Peyer's patch (tissue), 4 donors: ENCODE measurements around the gene ANKRD13A. TPM values are rescaled to one million over a fixed set of nuclear protein-coding genes. Genes with fewer than 3 reads are reported as not detected.
A peak's percentile ranks its signal among the peaks of the same experiment; 100 is the strongest.

Source experiments
- DNase-seq, 3 donors: peaks; one replicate each; pipeline ENCODE4 v3.0.0-alpha.2; 2017 to 2019
- H3K27ac ChIP-seq, 4 donors: fragments of 200-600 bp; sonication (generic); one replicate each; pipeline ENCODE4 v1.5.1; 2016 to 2019
- H3K27me3 ChIP-seq, 2 donors: fragments of 200-600 bp; sonication (generic); one replicate each; pipeline ENCODE4 v1.5.1; 2019
- H3K36me3 ChIP-seq, 3 donors: fragments of 200-600 bp; sonication (generic); one replicate each; pipeline ENCODE4 v1.5.1; 2016 to 2019
- H3K4me1 ChIP-seq, 4 donors: fragments of 200-600 bp; sonication (generic); one replicate each; pipeline ENCODE4 v1.5.1; 2016 to 2019
- H3K4me3 ChIP-seq, 4 donors: fragments of 200-600 bp; sonication (generic); 1 replicate in 3 of 4; 2 replicates in 1 of 4; pipeline ENCODE4 v1.5.1; 2016 to 2019; ENCODE audit warnings: mild to moderate bottlenecking in 1 of 4
- H3K9me3 ChIP-seq, 4 donors: fragments of 200-600 bp; sonication (generic); one replicate each; pipeline ENCODE4 v1.5.1; 2016 to 2019; ENCODE audit warnings: mild to moderate bottlenecking in 1 of 4
- POLR2A ChIP-seq, 2 donors: fragments of 450-650 bp; IDR thresholded peaks; one replicate each; pipeline ENCODE4 v1.5.1; 2017; ENCODE audit warnings: antibody characterized with exemption in 2 of 2, mild to moderate bottlenecking in 2 of 2, moderate library complexity in 2 of 2
- total RNA-seq, 4 donors: library from RNA; depleted of rRNA; stranded (reverse); fragments of >200 nt; gene quantifications; one replicate each; pipeline ENCODE4 v1.1.0, GENCODE V29; 2016
- TF ChIP-seq, protein P1 (sequence below), 6 experiments: fragments of 450-650 bp in 4 of 6; fragments of 200-600 bp in 2 of 6; sonication (generic) in 1 of 6; IDR thresholded peaks; one replicate each; pipeline ENCODE4 v1.5.1; 2017 to 2019; ENCODE audit warnings: antibody characterized with exemption in 6 of 6, mild to moderate bottlenecking in 3 of 6, moderate library complexity in 1 of 6

ANKRD13A gene
- total RNA-seq, 4 donors from 2014 or later: 81.3 to 124 (median 92.1) TPM

DNA sequence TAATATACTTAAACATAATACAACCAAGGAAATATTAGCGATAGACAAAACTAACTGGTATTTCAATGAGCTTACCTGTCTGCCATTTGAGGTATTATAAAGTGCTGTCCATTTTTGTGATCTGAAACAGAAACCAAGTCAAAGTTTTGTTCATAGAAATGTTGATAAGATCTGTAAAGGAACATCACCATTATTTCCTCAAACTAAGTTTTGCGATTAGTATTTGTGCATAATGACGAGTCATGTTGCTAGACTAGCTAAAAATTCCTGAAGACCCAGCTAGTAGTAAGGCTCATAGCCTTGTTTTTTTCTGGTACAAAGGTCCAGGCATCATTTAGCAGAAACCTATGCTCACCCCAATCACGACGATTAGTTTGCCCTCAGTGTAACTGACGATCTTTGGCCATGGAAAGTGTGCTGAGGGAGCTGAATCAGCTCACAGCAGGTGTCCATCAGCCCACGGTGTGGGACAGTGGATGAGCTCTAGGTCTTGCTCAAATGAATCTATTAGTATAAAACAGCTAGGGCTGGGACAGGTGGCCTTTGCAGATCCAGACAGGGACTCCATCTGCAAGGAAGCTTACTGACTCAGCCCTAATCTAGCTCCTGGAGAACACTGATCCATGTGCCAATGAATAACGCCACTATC, 31.7 kb upstream of the ANKRD13A start:
- H3K36me3 ChIP-seq: peaks cover 0 to 48% (median 0%) of the 10 kb centered on the region in 3 donors
- DNase-seq: peak in 1 of 3 donors; percentile 68
- peak overlapping the region; percentile 42 to 79 (median 61) for H3K27ac ChIP-seq
- H3K27me3 ChIP-seq: no peaks in the 10 kb centered on the region
- peaks cover 0 to 30% (median 2%) of the 10 kb centered on the region in 4 donors for H3K4me1 ChIP-seq
- H3K9me3 ChIP-seq: no peaks in the 10 kb centered on the region
- TF ChIP-seq, protein P1, sequence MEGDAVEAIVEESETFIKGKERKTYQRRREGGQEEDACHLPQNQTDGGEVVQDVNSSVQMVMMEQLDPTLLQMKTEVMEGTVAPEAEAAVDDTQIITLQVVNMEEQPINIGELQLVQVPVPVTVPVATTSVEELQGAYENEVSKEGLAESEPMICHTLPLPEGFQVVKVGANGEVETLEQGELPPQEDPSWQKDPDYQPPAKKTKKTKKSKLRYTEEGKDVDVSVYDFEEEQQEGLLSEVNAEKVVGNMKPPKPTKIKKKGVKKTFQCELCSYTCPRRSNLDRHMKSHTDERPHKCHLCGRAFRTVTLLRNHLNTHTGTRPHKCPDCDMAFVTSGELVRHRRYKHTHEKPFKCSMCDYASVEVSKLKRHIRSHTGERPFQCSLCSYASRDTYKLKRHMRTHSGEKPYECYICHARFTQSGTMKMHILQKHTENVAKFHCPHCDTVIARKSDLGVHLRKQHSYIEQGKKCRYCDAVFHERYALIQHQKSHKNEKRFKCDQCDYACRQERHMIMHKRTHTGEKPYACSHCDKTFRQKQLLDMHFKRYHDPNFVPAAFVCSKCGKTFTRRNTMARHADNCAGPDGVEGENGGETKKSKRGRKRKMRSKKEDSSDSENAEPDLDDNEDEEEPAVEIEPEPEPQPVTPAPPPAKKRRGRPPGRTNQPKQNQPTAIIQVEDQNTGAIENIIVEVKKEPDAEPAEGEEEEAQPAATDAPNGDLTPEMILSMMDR (IDR thresholded peaks at IDR 0.05): no peak
- TF ChIP-seq POLR2A (IDR thresholded peaks at IDR 0.05): no peak
- peak overlapping the region in 1 of 4 donors; percentile 27 for H3K4me3 ChIP-seq

DNA sequence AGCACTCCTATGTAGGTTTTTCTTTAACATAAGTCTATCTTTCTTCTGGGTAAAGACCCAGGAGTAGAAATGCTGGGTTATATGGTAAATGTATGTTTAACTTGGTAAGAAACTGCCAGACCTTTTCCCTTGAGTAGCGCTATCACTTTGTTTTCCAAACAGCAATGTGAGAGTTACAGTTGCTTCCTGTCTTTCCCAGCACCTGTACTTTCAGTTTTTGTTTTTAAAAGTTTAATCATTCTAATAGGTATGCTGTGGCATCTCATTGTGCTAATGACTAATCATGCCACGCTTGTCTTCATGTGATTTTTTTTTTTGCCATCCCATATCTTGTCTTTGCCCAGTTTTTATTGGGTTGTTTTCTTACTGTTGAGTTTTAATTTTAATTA, 31.2 kb upstream of the ANKRD13A start:
- DNase-seq: no peak
- H3K4me1 ChIP-seq: peaks cover 0 to 25% (median 2%) of the 10 kb centered on the region in 4 donors
- TF ChIP-seq, protein P1 (IDR thresholded peaks at IDR 0.05): no peak
- no peak for TF ChIP-seq POLR2A (IDR thresholded peaks at IDR 0.05)
- H3K27ac ChIP-seq: peak overlapping the region; percentile 42 to 79 (median 61)
- H3K9me3 ChIP-seq: no peaks in the 10 kb centered on the region
- peak overlapping the region in 1 of 4 donors; percentile 27 for H3K4me3 ChIP-seq
- peaks cover 0 to 53% (median 0%) of the 10 kb centered on the region in 3 donors for H3K36me3 ChIP-seq
- H3K27me3 ChIP-seq: no peaks in the 10 kb centered on the region

DNA sequence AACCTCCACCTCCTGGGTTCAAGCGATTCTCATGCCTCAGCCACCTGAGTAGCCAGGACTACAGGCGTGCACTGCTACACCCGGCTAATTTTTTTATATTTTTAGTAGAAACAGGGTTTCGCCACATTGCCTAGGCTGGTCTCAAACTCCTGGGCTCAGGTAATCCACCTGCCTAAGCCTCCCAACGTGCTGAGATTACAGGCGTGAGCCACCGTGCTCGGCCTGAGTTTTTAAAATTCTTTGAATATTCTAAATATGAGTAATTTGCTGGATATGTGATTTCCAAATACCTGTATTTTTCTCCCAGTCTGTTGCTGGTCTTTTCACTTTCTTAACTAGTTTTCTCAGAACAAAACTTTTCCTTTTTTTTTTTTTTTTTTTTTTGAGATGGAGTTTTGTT, 30.4 kb upstream of the ANKRD13A start:
- H3K36me3 ChIP-seq: peaks cover 0 to 54% (median 0%) of the 10 kb centered on the region in 3 donors
- DNase-seq: no peak
- H3K4me3 ChIP-seq: no peak overlapping the region
- H3K4me1 ChIP-seq: peaks cover 0 to 17% (median 3%) of the 10 kb centered on the region in 4 donors
- no peaks in the 10 kb centered on the region for H3K27me3 ChIP-seq
- peak overlapping the region in 2 of 4 donors; percentile 67 to 72 for H3K27ac ChIP-seq
- no peaks in the 10 kb centered on the region for H3K9me3 ChIP-seq
- TF ChIP-seq, protein P1 (IDR thresholded peaks at IDR 0.05): no peak
- no peak for TF ChIP-seq POLR2A (IDR thresholded peaks at IDR 0.05)

DNA sequence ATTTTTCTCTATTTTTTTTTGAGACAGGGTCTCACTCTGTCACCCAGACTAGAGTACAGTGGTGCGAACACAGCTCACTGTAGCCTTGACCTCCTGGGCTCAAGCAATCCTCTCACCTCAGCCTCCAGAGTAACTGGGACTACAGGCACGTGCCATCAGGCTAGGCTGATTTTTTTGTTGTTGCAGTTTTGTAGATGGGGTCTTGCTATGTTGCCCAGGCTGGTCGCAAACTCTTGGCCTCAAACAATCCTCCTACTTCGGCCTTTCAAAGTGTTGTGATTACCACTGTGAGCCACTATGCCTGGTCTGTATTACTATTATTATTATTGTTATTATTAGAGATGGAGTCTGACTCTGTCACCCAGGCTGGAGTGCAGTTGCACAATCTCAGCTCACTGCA, 26.4 kb upstream of the ANKRD13A start:
- no peaks in the 10 kb centered on the region for H3K9me3 ChIP-seq
- peak overlapping the region in 2 of 4 donors; percentile 25 to 27 for H3K4me3 ChIP-seq
- peak overlapping the region; percentile 43 to 78 (median 64) for H3K27ac ChIP-seq
- no peaks in the 10 kb centered on the region for H3K27me3 ChIP-seq
- peaks cover 0 to 61% (median 0%) of the 10 kb centered on the region in 3 donors for H3K36me3 ChIP-seq
- no peak for TF ChIP-seq POLR2A (IDR thresholded peaks at IDR 0.05)
- TF ChIP-seq, protein P1 (IDR thresholded peaks at IDR 0.05): no peak
- H3K4me1 ChIP-seq: peaks cover 0 to 6% (median 2%) of the 10 kb centered on the region in 4 donors
- no peak for DNase-seq

DNA sequence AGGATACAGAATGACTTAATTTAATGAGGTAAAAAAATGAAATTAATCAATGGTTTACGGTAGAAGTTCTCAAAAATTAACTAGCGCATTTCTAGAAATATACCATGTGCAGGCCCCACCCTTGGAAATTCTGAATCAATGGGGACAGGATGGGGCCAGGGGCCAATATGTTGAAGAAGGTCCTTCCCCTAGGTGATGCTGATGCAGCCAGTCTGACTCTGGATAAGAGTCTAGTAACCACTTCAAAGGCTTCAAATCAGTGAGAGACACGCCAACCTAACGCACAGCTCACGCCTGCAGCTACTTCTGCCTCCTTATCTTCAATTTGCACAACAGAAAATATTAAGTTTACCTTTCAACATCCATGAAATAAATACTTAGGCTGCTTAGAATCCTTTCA, 17.9 kb upstream of the ANKRD13A start:
- H3K27me3 ChIP-seq: no peaks in the 10 kb centered on the region
- H3K4me3 ChIP-seq: no peak overlapping the region
- H3K27ac ChIP-seq: no peak overlapping the region
- H3K9me3 ChIP-seq: no peaks in the 10 kb centered on the region
- no peaks in the 10 kb centered on the region for H3K4me1 ChIP-seq
- no peak for TF ChIP-seq POLR2A (IDR thresholded peaks at IDR 0.05)
- TF ChIP-seq, protein P1 (IDR thresholded peaks at IDR 0.05): no peak
- DNase-seq: no peak
- peaks cover 0 to 94% (median 0%) of the 10 kb centered on the region in 3 donors for H3K36me3 ChIP-seq
